PC-9 (cell line): ENCODE measurements around the gene LYPD6B. TPM values are rescaled to one million over a fixed set of nuclear protein-coding genes. Genes with fewer than 3 reads are reported as not detected.

Source experiments
- BruUV-seq: library from RNA; stranded (reverse); fragments of 400-500 nt; replicated peaks from 2 replicates; lab custom pipeline; 2021; lab: Mats Ljungman, UMichigan
- CTCF ChIA-PET: fragments of 300-600 bp; sonication (Branson Sonifier 250); formaldehyde crosslinking; loops from one replicate; lab custom pipeline; 2022; ENCODE audit warnings: antibody characterized with exemption; lab: Charles Lee
- POLR2A ChIA-PET: fragments of 300-600 bp; sonication (Branson Sonifier 250); formaldehyde crosslinking; loops from one replicate; lab custom pipeline; 2022; ENCODE audit warnings: antibody characterized with exemption; ENCODE audit not compliant: unreplicated experiment; lab: Charles Lee
- DNase-seq, 2 experiments: peaks; one replicate each; pipeline versions ENCODE4 v3.0.0 to v3.0.0-alpha.2; 2015 to 2022; ENCODE audit warnings: mixed read lengths in 1 of 2
- H2AFZ ChIP-seq: fragments of 200-600 bp; sonication (generic); 2 replicates; pipeline ENCODE4 v1.8.1; 2017; ENCODE audit warnings: antibody characterized with exemption
- H3F3A ChIP-seq: fragments of 200-600 bp; sonication (generic); 2 replicates; pipeline ENCODE4 v1.8.1; 2017; ENCODE audit warnings: antibody characterized with exemption, mild to moderate bottlenecking, low read depth; ENCODE audit not compliant: insufficient read depth
- H3K27ac ChIP-seq: fragments of 200-600 bp; sonication (generic); 2 replicates; pipeline ENCODE4 v1.6.1; 2016; ENCODE audit warnings: mixed run types
- H3K27me3 ChIP-seq: fragments of 200-600 bp; sonication (generic); 2 replicates; pipeline ENCODE4 v1.6.1; 2016; ENCODE audit warnings: low read depth, mixed run types; ENCODE audit not compliant: insufficient read depth
- H3K36me3 ChIP-seq: fragments of 200-600 bp; sonication (generic); 2 replicates; pipeline ENCODE4 v1.6.1; 2016; ENCODE audit warnings: low read depth, mixed run types
- H3K4me1 ChIP-seq: fragments of 200-600 bp; sonication (generic); replicated peaks from 2 replicates; pipeline ENCODE4 v1.6.1; 2016; ENCODE audit warnings: mixed run types; ENCODE audit not compliant: insufficient read depth
- H3K4me2 ChIP-seq: fragments of 200-600 bp; sonication (generic); 2 replicates; pipeline ENCODE4 v1.6.1; 2017; ENCODE audit warnings: mixed run types
- H3K4me3 ChIP-seq: fragments of 200-600 bp; sonication (generic); 2 replicates; pipeline ENCODE4 v1.6.1; 2016; ENCODE audit warnings: mixed run types
- H3K79me2 ChIP-seq: fragments of 200-600 bp; sonication (generic); 2 replicates; pipeline ENCODE4 v1.6.1; 2017; ENCODE audit warnings: low read depth, mixed run types
- H3K9me2 ChIP-seq: fragments of 200-600 bp; sonication (generic); 2 replicates; pipeline ENCODE4 v1.8.1; 2017; ENCODE audit warnings: mild to moderate bottlenecking; ENCODE audit not compliant: insufficient read depth
- H3K9me3 ChIP-seq: fragments of 200-600 bp; sonication (generic); 2 replicates; pipeline ENCODE4 v1.8.1; 2016; ENCODE audit warnings: low read depth; ENCODE audit not compliant: insufficient read depth
- H4K20me1 ChIP-seq: fragments of 200-600 bp; sonication (generic); 2 replicates; pipeline ENCODE4 v1.8.1; 2017; ENCODE audit not compliant: insufficient read depth
- EZH2 ChIP-seq: fragments of 200-600 bp; sonication (generic); IDR thresholded peaks from 2 replicates; pipeline ENCODE4 v1.8.0; 2017; ENCODE audit warnings: antibody characterized with exemption, low read depth
- intact Hi-C: fragments of 100-400 bp; cut with micrococcal nuclease; formaldehyde crosslinking; loops from one replicate; pipeline ENCODE4 v1.10.0; 2022; ENCODE audit not compliant: unreplicated experiment
- total RNA-seq: library from RNA; stranded (reverse); gene quantifications from 2 replicates; pipeline ENCODE4 v1.2.3, GENCODE V29; 2021
- TF ChIP-seq, protein P1 (sequence below): fragments of 200-600 bp; sonication (generic); conservative IDR thresholded peaks from 2 replicates; pipeline ENCODE4 v1.6.1; 2017; ENCODE audit warnings: mixed run types, antibody characterized with exemption, mild to moderate bottlenecking, moderate library complexity

Gene LYPD6B
- total RNA-seq, 1 experiment from 2014 or later: 10.0 TPM

GRCh38 chr2:149169656-149170055, 131.2 kb downstream of the LYPD6B start:
- Histone ChIP-seq H3K9me3 (no peaks in the 10 kb centered on the region), H4K20me1 (no peaks in the 10 kb centered on the region), H3K9me2 (no peaks in the 10 kb centered on the region), H3K27ac (peak overlapping the region; percentile 85), H3K4me1 (peaks cover 47% of the 10 kb centered on the region), H3K4me3 (peak overlapping the region; percentile 10; the same call in 1 of the 2 replicates), H2AFZ (no peak overlapping the region), H3K79me2 (peaks cover 5% of the 10 kb centered on the region; the same call in 1 of the 2 replicates), H3K36me3 (0 out of 2 replicates have a peak, but pooled peaks cover 5% of the 10 kb centered on the region), H3K27me3 (no peaks in the 10 kb centered on the region), H3F3A (peaks cover 20% of the 10 kb centered on the region), H3K4me2 (peak overlapping the region; percentile 66)
- intact Hi-C loops: loop anchor here (1.0 to 10.0 kb wide), 4 partner anchors 100 to 823 kb away; no protein-coding TSS in a partner anchor
- no TSS peak for BruUV-seq
- CTCF ChIA-PET: interaction anchor here (0.5 kb wide), 1 partner anchor 71 kb away, joined by 3 read pairs; no protein-coding TSS in a partner anchor
- no peak for TF ChIP-seq EZH2
- TF ChIP-seq, protein P1, sequence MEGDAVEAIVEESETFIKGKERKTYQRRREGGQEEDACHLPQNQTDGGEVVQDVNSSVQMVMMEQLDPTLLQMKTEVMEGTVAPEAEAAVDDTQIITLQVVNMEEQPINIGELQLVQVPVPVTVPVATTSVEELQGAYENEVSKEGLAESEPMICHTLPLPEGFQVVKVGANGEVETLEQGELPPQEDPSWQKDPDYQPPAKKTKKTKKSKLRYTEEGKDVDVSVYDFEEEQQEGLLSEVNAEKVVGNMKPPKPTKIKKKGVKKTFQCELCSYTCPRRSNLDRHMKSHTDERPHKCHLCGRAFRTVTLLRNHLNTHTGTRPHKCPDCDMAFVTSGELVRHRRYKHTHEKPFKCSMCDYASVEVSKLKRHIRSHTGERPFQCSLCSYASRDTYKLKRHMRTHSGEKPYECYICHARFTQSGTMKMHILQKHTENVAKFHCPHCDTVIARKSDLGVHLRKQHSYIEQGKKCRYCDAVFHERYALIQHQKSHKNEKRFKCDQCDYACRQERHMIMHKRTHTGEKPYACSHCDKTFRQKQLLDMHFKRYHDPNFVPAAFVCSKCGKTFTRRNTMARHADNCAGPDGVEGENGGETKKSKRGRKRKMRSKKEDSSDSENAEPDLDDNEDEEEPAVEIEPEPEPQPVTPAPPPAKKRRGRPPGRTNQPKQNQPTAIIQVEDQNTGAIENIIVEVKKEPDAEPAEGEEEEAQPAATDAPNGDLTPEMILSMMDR: no peak
- POLR2A ChIA-PET: interaction anchor here (0.6 kb wide), 1 partner anchor 117 kb away, joined by 3 read pairs; no protein-coding TSS in a partner anchor
- peak; percentile 66 to 91 for DNase-seq

- peaks cover 44% of the 10 kb centered on the region for H3K4me1 ChIP-seq
- no peaks in the 10 kb centered on the region for H3K9me2 ChIP-seq
- H3K4me3 ChIP-seq: no peak overlapping the region
- no peak for DNase-seq
- H2AFZ ChIP-seq: no peak overlapping the region
- peak overlapping the region; percentile 66 for H3K4me2 ChIP-seq
- H3K9me3 ChIP-seq: no peaks in the 10 kb centered on the region
- POLR2A ChIA-PET: interaction anchor here (0.6 kb wide), 1 partner anchor 118 kb away, joined by 3 read pairs; no protein-coding TSS in a partner anchor
- CTCF ChIA-PET: no interaction called here
- BruUV-seq: no TSS peak
- no peaks in the 10 kb centered on the region for H4K20me1 ChIP-seq
- no peaks in the 10 kb centered on the region for H3K27me3 ChIP-seq
- no peak for TF ChIP-seq EZH2
- TF ChIP-seq, protein P1: no peak
- intact Hi-C loops: no loop called here
- H3K79me2 ChIP-seq: peaks cover 5% of the 10 kb centered on the region; the same call in 1 of the 2 replicates
- H3K27ac ChIP-seq: peak overlapping the region; percentile 85
- 0 out of 2 replicates have a peak, but pooled peaks cover 5% of the 10 kb centered on the region for H3K36me3 ChIP-seq
- peaks cover 20% of the 10 kb centered on the region for H3F3A ChIP-seq
Measured at GRCh38 chr2:149170156-149170555, 131.7 kb downstream of the LYPD6B start.

DNA sequence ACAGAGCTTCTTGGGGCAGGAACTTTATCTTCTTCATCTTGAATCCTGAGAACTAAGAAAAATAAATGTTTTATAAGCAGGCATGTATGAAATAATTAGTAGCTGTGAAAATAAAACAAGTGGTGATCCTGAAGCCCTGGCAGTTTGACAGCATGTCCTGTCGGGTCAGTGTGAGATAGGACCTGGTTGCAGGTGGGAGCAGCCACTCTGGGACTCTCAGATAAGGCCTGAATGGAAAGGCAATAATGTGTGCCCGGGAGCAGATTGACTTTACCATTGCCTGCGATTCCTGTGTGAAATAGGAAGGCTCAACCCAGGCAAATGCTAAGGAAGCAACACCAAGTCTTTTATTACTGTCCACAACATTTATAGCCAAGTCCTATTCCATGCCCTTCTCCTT, 132.4 kb downstream of the LYPD6B start:
- intact Hi-C loops: no loop called here
- DNase-seq: no peak
- Histone ChIP-seq H3K27ac (peak overlapping the region; percentile 85; the same call in 1 of the 2 replicates), H3K9me2 (no peaks in the 10 kb centered on the region), H3K4me2 (no peak overlapping the region), H3K4me1 (peaks cover 44% of the 10 kb centered on the region), H2AFZ (no peak overlapping the region), H3K9me3 (no peaks in the 10 kb centered on the region), H3K4me3 (no peak overlapping the region), H3K27me3 (no peaks in the 10 kb centered on the region), H4K20me1 (no peaks in the 10 kb centered on the region), H3K36me3 (0 out of 2 replicates have a peak, but pooled peaks cover 5% of the 10 kb centered on the region), H3F3A (peaks cover 20% of the 10 kb centered on the region), H3K79me2 (0 out of 2 replicates have a peak, but pooled peaks cover 5% of the 10 kb centered on the region)
- ChIA-PET POLR2A (no interaction called here), CTCF (interaction anchor here (0.7 kb wide), 1 partner anchor 1252 kb away, joined by 3 read pairs; no protein-coding TSS in a partner anchor)
- BruUV-seq: no TSS peak
- TF ChIP-seq, protein P1: no peak
- no peak for TF ChIP-seq EZH2
